GM19351 (cell line): ENCODE results near the gene MAST4.

Experiments
- ATAC-seq: cut with Tn5 transposase; IDR thresholded peaks from one replicate; pipeline ENCODE4 v1.9.1; 2021; ENCODE audit warnings: mild to moderate bottlenecking, moderate library complexity; ENCODE audit not compliant: unreplicated experiment

Gene MAST4

GRCh38 chr5:67216564-67216963 lies 620.4 kb downstream of the MAST4 start:
- ATAC-seq, result no peak
